Measurements from ENCODE around the gene TBC1D22A.

- TF ChIP-seq CTCF (IDR thresholded peaks at IDR 0.05) (no peak), POLR2AphosphoS5 (IDR thresholded peaks at IDR 0.05) (no peak), POLR2A (IDR thresholded peaks at IDR 0.05) (no peak)
Observed at GRCh38 chr22:46998331-46998730, 235.9 kb downstream of the TBC1D22A start.

All from transverse colon (tissue), 4 donors.